Left ventricle myocardium inferior (tissue), 1 donor: Measurements from ENCODE around the gene DOCK4. TPM values are rescaled to one million over a fixed set of nuclear protein-coding genes. Genes with fewer than 3 reads are reported as not detected.

ENCODE experiments used
- DNase-seq: peaks from one replicate; pipeline ENCODE4 v3.0.0-alpha.2; 2020
- H3K27ac ChIP-seq: fragments of 200-600 bp; replicated peaks from 2 replicates; pipeline ENCODE4 v1.8.0; 2021
- H3K27me3 ChIP-seq: fragments of 200-600 bp; 2 replicates; pipeline ENCODE4 v1.8.0; 2021; ENCODE audit warnings: low read depth
- H3K36me3 ChIP-seq: fragments of 200-600 bp; 2 replicates; pipeline ENCODE4 v1.8.0; 2021
- H3K4me1 ChIP-seq: fragments of 200-600 bp; 2 replicates; pipeline ENCODE4 v1.8.0; 2021
- H3K4me3 ChIP-seq: fragments of 200-600 bp; 2 replicates; pipeline ENCODE4 v1.8.0; 2021; ENCODE audit warnings: mild to moderate bottlenecking, moderate library complexity
- H3K9me3 ChIP-seq: fragments of 200-600 bp; replicated peaks from 2 replicates; pipeline ENCODE4 v1.8.0; 2021
- intact Hi-C: fragments of 100-400 bp; cut with micrococcal nuclease; formaldehyde crosslinking; loops from one replicate; pipeline ENCODE4 v1.11.0; 2022
- total RNA-seq: library from RNA; stranded (reverse); fragmentation: NEBNext Ultra II Directional; extraction: Animal tissue kit (Norgen Biotek cat#: 25700); gene quantifications from one replicate; pipeline ENCODE4 v1.2.1, GENCODE V29; 2021
- TF ChIP-seq, protein P1 (sequence below): fragments of 200-600 bp; IDR thresholded peaks from 2 replicates; pipeline ENCODE4 v1.8.0; 2021; ENCODE audit warnings: antibody characterized with exemption, mild to moderate bottlenecking, borderline replicate concordance
- donor health status: DM: no; HTN: yes; CAD: no; lungs with severe emphysema.

DOCK4 gene
- total RNA-seq, 1 donor from 2014 or later, result 15.2 TPM

DNA sequence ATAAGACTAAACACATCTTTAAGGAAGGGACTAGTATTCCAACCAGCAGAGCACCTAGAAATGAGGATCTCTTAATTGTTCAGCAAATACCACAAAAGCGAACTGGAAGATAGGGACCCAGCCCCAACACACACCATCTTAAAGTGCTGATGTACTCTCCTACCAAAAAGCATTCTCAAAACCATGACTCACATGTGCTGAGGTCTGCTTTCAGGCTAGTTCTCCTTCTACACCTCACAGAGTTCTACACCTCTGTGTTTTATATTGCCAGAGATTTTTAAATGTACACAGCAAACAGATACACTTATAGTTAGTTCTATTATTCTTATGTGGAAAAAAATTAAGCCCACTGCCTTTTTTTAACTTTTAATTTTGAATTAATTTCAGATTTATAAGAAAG, 191.9 kb downstream of the DOCK4 start:
- no peak for DNase-seq
- H3K9me3 ChIP-seq, result no peaks in the 10 kb centered on the region
- TF ChIP-seq, protein P1, sequence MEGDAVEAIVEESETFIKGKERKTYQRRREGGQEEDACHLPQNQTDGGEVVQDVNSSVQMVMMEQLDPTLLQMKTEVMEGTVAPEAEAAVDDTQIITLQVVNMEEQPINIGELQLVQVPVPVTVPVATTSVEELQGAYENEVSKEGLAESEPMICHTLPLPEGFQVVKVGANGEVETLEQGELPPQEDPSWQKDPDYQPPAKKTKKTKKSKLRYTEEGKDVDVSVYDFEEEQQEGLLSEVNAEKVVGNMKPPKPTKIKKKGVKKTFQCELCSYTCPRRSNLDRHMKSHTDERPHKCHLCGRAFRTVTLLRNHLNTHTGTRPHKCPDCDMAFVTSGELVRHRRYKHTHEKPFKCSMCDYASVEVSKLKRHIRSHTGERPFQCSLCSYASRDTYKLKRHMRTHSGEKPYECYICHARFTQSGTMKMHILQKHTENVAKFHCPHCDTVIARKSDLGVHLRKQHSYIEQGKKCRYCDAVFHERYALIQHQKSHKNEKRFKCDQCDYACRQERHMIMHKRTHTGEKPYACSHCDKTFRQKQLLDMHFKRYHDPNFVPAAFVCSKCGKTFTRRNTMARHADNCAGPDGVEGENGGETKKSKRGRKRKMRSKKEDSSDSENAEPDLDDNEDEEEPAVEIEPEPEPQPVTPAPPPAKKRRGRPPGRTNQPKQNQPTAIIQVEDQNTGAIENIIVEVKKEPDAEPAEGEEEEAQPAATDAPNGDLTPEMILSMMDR, result no peak
- H3K4me1 ChIP-seq, result peaks cover 46% of the 10 kb centered on the region
- intact Hi-C loops, result no loop called here
- H3K27me3 ChIP-seq, result no peaks in the 10 kb centered on the region
- no peaks in the 10 kb centered on the region for H3K36me3 ChIP-seq
- H3K27ac ChIP-seq, result no peak overlapping the region
- H3K4me3 ChIP-seq, result no peak overlapping the region

GRCh38 chr7:112013274-112013673, 192.9 kb downstream of the DOCK4 start:
- Histone ChIP-seq H3K9me3 (no peaks in the 10 kb centered on the region), H3K27me3 (no peaks in the 10 kb centered on the region), H3K4me3 (no peak overlapping the region), H3K36me3 (no peaks in the 10 kb centered on the region), H3K27ac (no peak overlapping the region), H3K4me1 (peaks cover 41% of the 10 kb centered on the region)
- TF ChIP-seq, protein P1, result no peak
- no peak for DNase-seq
- intact Hi-C loops, result no loop called here

- Histone ChIP-seq H3K36me3 (no peaks in the 10 kb centered on the region), H3K4me3 (no peak overlapping the region), H3K4me1 (peaks cover 33% of the 10 kb centered on the region), H3K27me3 (no peaks in the 10 kb centered on the region), H3K9me3 (no peaks in the 10 kb centered on the region), H3K27ac (peak overlapping the region; percentile 4)
- intact Hi-C loops, result no loop called here
- DNase-seq, result no peak
- TF ChIP-seq, protein P1, result no peak
Measured at GRCh38 chr7:112012242-112012641, 194.0 kb downstream of the DOCK4 start.

DNA sequence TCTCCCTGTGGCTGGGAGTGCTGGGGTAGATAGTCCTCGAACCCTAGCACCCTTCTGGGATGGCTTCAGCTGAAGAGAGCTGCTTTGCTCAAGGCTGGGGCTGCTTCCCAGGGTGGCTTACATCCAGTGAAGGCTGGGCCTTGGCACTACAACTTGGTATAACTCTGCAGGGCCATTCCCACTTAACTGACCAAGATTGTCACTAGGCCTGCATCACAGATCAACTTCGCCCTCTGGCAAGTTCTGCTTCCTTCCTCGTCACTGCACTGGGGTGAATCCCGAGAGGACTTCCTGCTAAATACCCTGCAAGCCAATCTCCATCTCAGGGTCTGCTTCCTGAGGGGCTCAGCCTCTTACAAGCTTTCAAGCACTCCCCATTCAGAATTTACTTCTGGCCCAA, 195.2 kb downstream of the DOCK4 start:
- Histone ChIP-seq H3K4me1 (peaks cover 42% of the 10 kb centered on the region), H3K9me3 (no peaks in the 10 kb centered on the region), H3K36me3 (no peaks in the 10 kb centered on the region), H3K27me3 (no peaks in the 10 kb centered on the region), H3K27ac (no peak overlapping the region), H3K4me3 (no peak overlapping the region)
- TF ChIP-seq, protein P1, result no peak
- intact Hi-C loops, result no loop called here
- DNase-seq, result no peak

GRCh38 chr7:112010109-112010508, 196.1 kb downstream of the DOCK4 start:
- DNase-seq, result no peak
- TF ChIP-seq, protein P1, result no peak
- Histone ChIP-seq H3K9me3 (no peaks in the 10 kb centered on the region), H3K4me1 (peaks cover 50% of the 10 kb centered on the region), H3K27me3 (no peaks in the 10 kb centered on the region), H3K27ac (no peak overlapping the region), H3K36me3 (no peaks in the 10 kb centered on the region), H3K4me3 (no peak overlapping the region)
- intact Hi-C loops, result no loop called here

DNA sequence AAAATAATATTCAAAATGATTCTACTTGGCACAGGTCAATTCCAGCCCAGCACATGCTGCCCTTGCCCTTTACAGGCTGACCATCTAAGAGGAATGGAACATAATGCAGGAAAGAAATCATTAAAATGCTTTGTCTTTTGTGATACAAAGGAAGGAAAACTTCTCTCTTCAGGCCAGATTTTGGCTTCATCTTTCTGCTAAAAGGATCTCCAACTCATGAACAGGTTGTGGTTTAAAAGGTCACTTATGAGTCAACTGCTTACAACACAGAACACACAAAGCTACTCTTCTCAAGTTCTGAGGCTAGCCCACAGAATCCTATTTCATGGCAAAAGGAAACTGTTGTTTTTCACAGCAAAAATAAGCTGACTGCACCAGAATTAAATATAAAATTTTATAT, 197.1 kb downstream of the DOCK4 start:
- Histone ChIP-seq H3K4me3 (no peak overlapping the region), H3K4me1 (peaks cover 58% of the 10 kb centered on the region), H3K27ac (no peak overlapping the region), H3K9me3 (no peaks in the 10 kb centered on the region), H3K27me3 (no peaks in the 10 kb centered on the region), H3K36me3 (no peaks in the 10 kb centered on the region)
- no peak for DNase-seq
- intact Hi-C loops, result no loop called here
- TF ChIP-seq, protein P1, result no peak
